ENCODE measurements around the gene IL1RAPL2.

The IL1RAPL2 gene

GRCh38 chrX:104742355-104742754, 176.4 kb downstream of the IL1RAPL2 start:
- Histone ChIP-seq H3K9me3 (ENCODE audit: insufficient read depth, low read depth, low read length) (no peaks in the 10 kb centered on the region), H3K9ac (ENCODE audit: low read depth, low read length) (no peak overlapping the region), H3K4me1 (ENCODE audit: insufficient read depth, low read length) (peaks cover 8% of the 10 kb centered on the region; the same call in 1 of the 2 replicates), H3K27ac (ENCODE audit: low read depth, low read length) (no peak overlapping the region), H3K27me3 (ENCODE audit: insufficient read depth, low read length) (no peaks in the 10 kb centered on the region), H3K4me3 (ENCODE audit: low read length) (no peak overlapping the region), H3K36me3 (ENCODE audit: insufficient read depth, low read length) (no peaks in the 10 kb centered on the region)

DNA sequence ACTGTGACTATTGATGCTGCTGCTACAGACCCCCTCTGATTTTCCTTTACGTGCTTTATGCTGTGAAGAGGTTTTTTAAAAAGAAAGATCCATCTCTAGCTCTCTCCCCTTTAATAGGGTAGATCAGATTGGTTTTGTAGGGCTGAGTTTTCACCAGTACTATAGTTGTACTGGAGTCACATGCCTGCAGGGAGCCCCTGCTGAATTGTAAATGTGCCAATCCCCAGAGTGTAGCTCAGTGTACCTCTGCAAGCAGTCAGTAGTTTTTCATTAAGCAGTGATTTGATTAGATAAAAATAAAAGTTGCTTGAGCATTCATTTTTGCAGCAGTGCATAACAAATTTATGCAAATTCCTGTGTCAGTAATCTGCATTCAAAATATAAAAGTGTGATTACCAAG, 179.2 kb downstream of the IL1RAPL2 start:
- no CpG with 5 or more reads among the region's 1 CpG for WGBS
- H3K27me3 ChIP-seq (ENCODE audit: insufficient read depth, low read length): no peaks in the 10 kb centered on the region
- H3K4me3 ChIP-seq (ENCODE audit: low read length): no peak overlapping the region
- H3K36me3 ChIP-seq (ENCODE audit: insufficient read depth, low read length): no peaks in the 10 kb centered on the region
- H3K27ac ChIP-seq (ENCODE audit: low read depth, low read length): no peak overlapping the region
- H3K4me1 ChIP-seq (ENCODE audit: insufficient read depth, low read length): peaks cover 8% of the 10 kb centered on the region; the same call in 1 of the 2 replicates
- H3K9ac ChIP-seq (ENCODE audit: low read depth, low read length): no peak overlapping the region
- H3K9me3 ChIP-seq (ENCODE audit: insufficient read depth, low read depth, low read length): no peaks in the 10 kb centered on the region

- Histone ChIP-seq H3K9me3 (ENCODE audit: insufficient read depth, low read depth, low read length) (no peaks in the 10 kb centered on the region), H3K27ac (ENCODE audit: low read depth, low read length) (no peak overlapping the region), H3K9ac (ENCODE audit: low read depth, low read length) (no peak overlapping the region), H3K36me3 (ENCODE audit: insufficient read depth, low read length) (no peaks in the 10 kb centered on the region), H3K27me3 (ENCODE audit: insufficient read depth, low read length) (no peaks in the 10 kb centered on the region), H3K4me1 (ENCODE audit: insufficient read depth, low read length) (peaks cover 5% of the 10 kb centered on the region; the same call in 1 of the 2 replicates), H3K4me3 (ENCODE audit: low read length) (no peak overlapping the region)
- 89% methylated on average over 2 of the region's 2 CpGs for WGBS
These were observed 184.1 kb downstream of the IL1RAPL2 start for GRCh38 chrX:104749951-104750610.

GRCh38 chrX:104762641-104763040, 196.6 kb downstream of the IL1RAPL2 start:
- Histone ChIP-seq H3K9me3 (ENCODE audit: insufficient read depth, low read depth, low read length) (peaks cover 11% of the 10 kb centered on the region; the same call in 1 of the 2 replicates), H3K36me3 (ENCODE audit: insufficient read depth, low read length) (no peaks in the 10 kb centered on the region)

DNA sequence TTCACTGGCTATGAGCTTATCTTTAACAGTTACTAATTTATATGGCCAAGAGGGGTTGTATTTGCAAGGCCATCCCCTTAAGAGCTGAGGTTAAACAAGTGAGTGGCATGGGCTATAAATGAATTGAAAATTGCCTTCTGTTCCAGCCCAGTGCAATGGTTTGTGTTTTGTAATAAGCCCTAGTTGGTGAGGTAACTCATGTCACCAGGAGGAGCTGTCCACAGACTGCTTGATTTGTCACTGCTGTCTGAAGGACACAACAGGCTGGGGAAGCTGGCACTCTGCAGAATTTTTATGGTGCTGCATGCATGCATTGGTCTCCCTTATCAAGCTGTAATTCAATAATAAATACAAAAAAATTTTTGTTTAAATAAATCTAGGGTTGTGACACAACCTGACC, 223.8 kb downstream of the IL1RAPL2 start:
- Histone ChIP-seq H3K36me3 (ENCODE audit: insufficient read depth, low read length) (no peaks in the 10 kb centered on the region), H3K27ac (ENCODE audit: low read depth, low read length) (no peak overlapping the region), H3K4me1 (ENCODE audit: insufficient read depth, low read length) (no peaks in the 10 kb centered on the region), H3K27me3 (ENCODE audit: insufficient read depth, low read length) (no peaks in the 10 kb centered on the region), H3K9ac (ENCODE audit: low read depth, low read length) (no peak overlapping the region), H3K9me3 (ENCODE audit: insufficient read depth, low read depth, low read length) (no peaks in the 10 kb centered on the region), H3K4me3 (ENCODE audit: low read length) (no peak overlapping the region)

More at GRCh38 chrX:104762641-104763040, 196.6 kb downstream of the IL1RAPL2 start:
- Histone ChIP-seq H3K4me3 (ENCODE audit: low read length) (no peak overlapping the region), H3K9ac (ENCODE audit: low read depth, low read length) (no peak overlapping the region), H3K27me3 (ENCODE audit: insufficient read depth, low read length) (no peaks in the 10 kb centered on the region), H3K4me1 (ENCODE audit: insufficient read depth, low read length) (no peaks in the 10 kb centered on the region), H3K27ac (ENCODE audit: low read depth, low read length) (no peak overlapping the region)

DNA sequence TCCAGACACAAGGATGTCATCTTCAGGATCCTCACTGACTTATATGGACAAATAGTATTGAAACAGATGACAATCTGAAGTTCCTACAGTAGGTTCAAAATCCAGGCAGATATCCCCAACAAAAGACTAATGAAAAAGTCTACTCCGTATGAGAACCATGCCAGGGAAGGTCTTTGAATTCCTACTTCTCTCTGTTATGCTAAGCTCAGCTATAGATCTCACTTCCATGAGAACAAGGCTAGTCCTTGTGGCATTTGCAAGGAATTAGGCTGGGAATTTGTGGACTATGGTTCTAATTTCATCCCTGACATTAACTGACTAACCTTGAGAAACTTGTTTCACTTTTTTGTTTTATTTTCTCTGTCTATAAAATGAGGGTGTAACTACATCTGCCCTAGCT, 229.8 kb downstream of the IL1RAPL2 start:
- no peak overlapping the region for H3K9ac ChIP-seq (ENCODE audit: low read depth, low read length)
- H3K4me1 ChIP-seq (ENCODE audit: insufficient read depth, low read length): peaks cover 5% of the 10 kb centered on the region; the same call in 1 of the 2 replicates
- no peaks in the 10 kb centered on the region for H3K27me3 ChIP-seq (ENCODE audit: insufficient read depth, low read length)
- H3K9me3 ChIP-seq (ENCODE audit: insufficient read depth, low read depth, low read length): no peaks in the 10 kb centered on the region
- no peak overlapping the region for H3K4me3 ChIP-seq (ENCODE audit: low read length)
- H3K36me3 ChIP-seq (ENCODE audit: insufficient read depth, low read length): no peaks in the 10 kb centered on the region
- H3K27ac ChIP-seq (ENCODE audit: low read depth, low read length): no peak overlapping the region
- 15% methylated on average over 1 of the region's 1 CpG for WGBS

- H3K4me1 ChIP-seq (ENCODE audit: insufficient read depth, low read length): no peaks in the 10 kb centered on the region
- no peaks in the 10 kb centered on the region for H3K27me3 ChIP-seq (ENCODE audit: insufficient read depth, low read length)
- no peaks in the 10 kb centered on the region for H3K9me3 ChIP-seq (ENCODE audit: insufficient read depth, low read depth, low read length)
- no peak overlapping the region for H3K27ac ChIP-seq (ENCODE audit: low read depth, low read length)
- H3K4me3 ChIP-seq (ENCODE audit: low read length): no peak overlapping the region
- no peaks in the 10 kb centered on the region for H3K36me3 ChIP-seq (ENCODE audit: insufficient read depth, low read length)
- WGBS: 100% methylated on average over 1 of the region's 1 CpG
- H3K9ac ChIP-seq (ENCODE audit: low read depth, low read length): no peak overlapping the region
These were observed 237.2 kb downstream of the IL1RAPL2 start for GRCh38 chrX:104803219-104803618.

GRCh38 chrX:104806346-104806745, 240.3 kb downstream of the IL1RAPL2 start:
- Histone ChIP-seq H3K9me3 (ENCODE audit: insufficient read depth, low read depth, low read length) (no peaks in the 10 kb centered on the region), H3K4me1 (ENCODE audit: insufficient read depth, low read length) (0 out of 2 replicates have a peak, but pooled peaks cover 3% of the 10 kb centered on the region), H3K36me3 (ENCODE audit: insufficient read depth, low read length) (no peaks in the 10 kb centered on the region), H3K4me3 (ENCODE audit: low read length) (no peak overlapping the region), H3K27me3 (ENCODE audit: insufficient read depth, low read length) (no peaks in the 10 kb centered on the region), H3K27ac (ENCODE audit: low read depth, low read length) (no peak overlapping the region), H3K9ac (ENCODE audit: low read depth, low read length) (no peak overlapping the region)
- 94% methylated on average over 2 of the region's 2 CpGs for WGBS

DNA sequence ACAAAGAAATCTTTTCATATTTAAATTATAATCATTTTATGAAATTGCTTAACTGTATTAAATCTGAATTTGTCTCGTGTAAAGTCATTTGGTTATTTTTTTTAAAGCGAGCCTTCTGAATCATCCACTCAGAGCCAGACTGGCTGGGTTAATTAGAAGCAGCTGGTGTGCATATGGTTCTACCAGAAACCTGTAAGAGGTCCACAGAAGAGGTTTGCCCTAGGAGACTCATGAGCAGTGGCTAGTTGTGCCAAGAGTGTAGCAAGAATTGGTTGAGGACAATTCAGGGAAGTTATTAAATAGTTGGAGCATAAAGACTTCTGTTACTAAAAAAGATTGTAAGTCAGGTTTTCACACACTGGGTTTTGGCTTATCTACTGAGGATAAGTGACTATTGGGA, 267.4 kb downstream of the IL1RAPL2 start:
- Histone ChIP-seq H3K9me3 (ENCODE audit: insufficient read depth, low read depth, low read length) (no peaks in the 10 kb centered on the region), H3K4me3 (ENCODE audit: low read length) (no peak overlapping the region), H3K27ac (ENCODE audit: low read depth, low read length) (no peak overlapping the region), H3K4me1 (ENCODE audit: insufficient read depth, low read length) (no peaks in the 10 kb centered on the region), H3K36me3 (ENCODE audit: insufficient read depth, low read length) (no peaks in the 10 kb centered on the region), H3K27me3 (ENCODE audit: insufficient read depth, low read length) (no peaks in the 10 kb centered on the region), H3K9ac (ENCODE audit: low read depth, low read length) (no peak overlapping the region)
- 100% methylated on average over 2 of the region's 2 CpGs for WGBS

- H3K4me1 ChIP-seq (ENCODE audit: insufficient read depth, low read length): no peaks in the 10 kb centered on the region
- no peaks in the 10 kb centered on the region for H3K36me3 ChIP-seq (ENCODE audit: insufficient read depth, low read length)
- 84% methylated on average over 4 of the region's 4 CpGs for WGBS
These were observed 276.6 kb downstream of the IL1RAPL2 start for GRCh38 chrX:104842646-104843045.

GRCh38 chrX:104852241-104852640, 286.2 kb downstream of the IL1RAPL2 start:
- Histone ChIP-seq H3K4me3 (ENCODE audit: low read length) (no peak overlapping the region), H3K36me3 (ENCODE audit: insufficient read depth, low read length) (no peaks in the 10 kb centered on the region), H3K9ac (ENCODE audit: low read depth, low read length) (no peak overlapping the region), H3K4me1 (ENCODE audit: insufficient read depth, low read length) (peaks cover 14% of the 10 kb centered on the region; the same call in 1 of the 2 replicates), H3K9me3 (ENCODE audit: insufficient read depth, low read depth, low read length) (no peaks in the 10 kb centered on the region), H3K27me3 (ENCODE audit: insufficient read depth, low read length) (no peaks in the 10 kb centered on the region), H3K27ac (ENCODE audit: low read depth, low read length) (peak overlapping the region; percentile 74; the same call in 1 of the 2 replicates)
- WGBS: 80% methylated on average over 1 of the region's 1 CpG

More at GRCh38 chrX:104842646-104843045, 276.6 kb downstream of the IL1RAPL2 start:
- no peaks in the 10 kb centered on the region for H3K9me3 ChIP-seq (ENCODE audit: insufficient read depth, low read depth, low read length)
- no peaks in the 10 kb centered on the region for H3K27me3 ChIP-seq (ENCODE audit: insufficient read depth, low read length)
- H3K27ac ChIP-seq (ENCODE audit: low read depth, low read length): no peak overlapping the region
- no peak overlapping the region for H3K4me3 ChIP-seq (ENCODE audit: low read length)
- no peak overlapping the region for H3K9ac ChIP-seq (ENCODE audit: low read depth, low read length)

DNA sequence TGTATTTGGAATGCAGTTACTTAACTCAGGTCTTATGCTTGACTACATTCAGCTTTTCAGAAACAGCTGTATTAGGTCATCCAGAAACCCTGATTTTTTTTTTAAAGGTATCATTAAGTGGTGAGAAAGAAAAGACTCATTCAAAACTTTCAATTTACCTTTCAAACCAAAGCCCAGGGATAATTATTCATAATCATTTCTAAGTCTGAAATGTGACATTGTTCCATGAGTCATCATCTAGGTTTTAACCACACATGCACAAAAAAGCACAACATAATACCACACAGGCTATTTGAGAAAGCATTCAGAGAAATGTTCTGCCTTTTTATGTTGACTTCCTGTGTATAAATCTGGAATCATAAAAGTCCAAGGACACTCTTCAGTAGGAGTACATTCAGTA, 288.2 kb downstream of the IL1RAPL2 start:
- H3K27ac ChIP-seq (ENCODE audit: low read depth, low read length): no peak overlapping the region
- no peak overlapping the region for H3K4me3 ChIP-seq (ENCODE audit: low read length)
- peaks cover 14% of the 10 kb centered on the region; the same call in 1 of the 2 replicates for H3K4me1 ChIP-seq (ENCODE audit: insufficient read depth, low read length)
- H3K27me3 ChIP-seq (ENCODE audit: insufficient read depth, low read length): no peaks in the 10 kb centered on the region
- no peaks in the 10 kb centered on the region for H3K36me3 ChIP-seq (ENCODE audit: insufficient read depth, low read length)
- no peak overlapping the region for H3K9ac ChIP-seq (ENCODE audit: low read depth, low read length)
- no peaks in the 10 kb centered on the region for H3K9me3 ChIP-seq (ENCODE audit: insufficient read depth, low read depth, low read length)

Data from HUES64 (cell line).